NCI-H2171 treated with DMSO at 0.1 percent for 48 hours (cell line): ENCODE data around the gene DOK6.
"Not testable (repeated sequence)": the region's sequence is repeated elsewhere in the genome, so short reads cannot be mapped to it uniquely, and the experiment has no call there.

Source experiments
- DNase-seq: peaks from one replicate; lab custom pipeline; 2025; lab: John Stamatoyannopoulos, UW

The DOK6 gene

GRCh38 chr18:69626643-69627242 lies 226.1 kb downstream of the DOK6 start:
- no peak for DNase-seq

GRCh38 chr18:69628774-69629359 lies 228.2 kb downstream of the DOK6 start:
- DNase-seq, result no peak

- no peak for DNase-seq
Measured at GRCh38 chr18:69631281-69631680, 230.6 kb downstream of the DOK6 start.

- DNase-seq, result no peak
Measured at GRCh38 chr18:69635482-69635881, 234.8 kb downstream of the DOK6 start.

GRCh38 chr18:69636529-69637301 lies 236.0 kb downstream of the DOK6 start:
- DNase-seq, result no peak

- DNase-seq, result no peak
Measured at GRCh38 chr18:69638056-69638455, 237.4 kb downstream of the DOK6 start.

GRCh38 chr18:69647702-69648101 lies 247.0 kb downstream of the DOK6 start:
- DNase-seq, result no peak

GRCh38 chr18:69648486-69648885 lies 247.8 kb downstream of the DOK6 start:
- DNase-seq, result no peak

- DNase-seq, result no peak
Measured at GRCh38 chr18:69649684-69650083, 249.0 kb downstream of the DOK6 start.

- no peak for DNase-seq
Measured at GRCh38 chr18:69651243-69651642, 250.6 kb downstream of the DOK6 start.

- no peak for DNase-seq
Measured at GRCh38 chr18:69655816-69656215, 255.1 kb downstream of the DOK6 start.

GRCh38 chr18:69658103-69658502 lies 257.4 kb downstream of the DOK6 start:
- DNase-seq, result no peak

GRCh38 chr18:69658685-69659084 lies 258.0 kb downstream of the DOK6 start:
- DNase-seq, result no peak

- DNase-seq, result no peak
Measured at GRCh38 chr18:69659142-69659651, 258.5 kb downstream of the DOK6 start.

GRCh38 chr18:69662090-69662489 lies 261.4 kb downstream of the DOK6 start:
- not testable (repeated sequence) for DNase-seq

GRCh38 chr18:69664399-69664798 lies 263.7 kb downstream of the DOK6 start:
- DNase-seq, result no peak

GRCh38 chr18:69674292-69674877 lies 273.7 kb downstream of the DOK6 start:
- DNase-seq, result no peak

GRCh38 chr18:69674966-69675365 lies 274.3 kb downstream of the DOK6 start:
- no peak for DNase-seq

GRCh38 chr18:69677595-69677994 lies 276.9 kb downstream of the DOK6 start:
- no peak for DNase-seq

- no peak for DNase-seq
Measured at GRCh38 chr18:69680123-69680522, 279.4 kb downstream of the DOK6 start.

GRCh38 chr18:69683176-69683575 lies 282.5 kb downstream of the DOK6 start:
- DNase-seq, result no peak

GRCh38 chr18:69684789-69685188 lies 284.1 kb downstream of the DOK6 start:
- no peak for DNase-seq

- DNase-seq, result no peak
Measured at GRCh38 chr18:69686861-69687260, 286.2 kb downstream of the DOK6 start.
